GM19043 (cell line): Measurements from ENCODE around the gene ANO7.
A peak's percentile ranks its signal among the peaks of the same experiment; 100 is the strongest.

Source experiments
- ATAC-seq: cut with Tn5 transposase; IDR thresholded peaks from one replicate; pipeline ENCODE4 v1.9.1; 2021; ENCODE audit warnings: low read depth; ENCODE audit not compliant: unreplicated experiment

ANO7 gene, protein sequence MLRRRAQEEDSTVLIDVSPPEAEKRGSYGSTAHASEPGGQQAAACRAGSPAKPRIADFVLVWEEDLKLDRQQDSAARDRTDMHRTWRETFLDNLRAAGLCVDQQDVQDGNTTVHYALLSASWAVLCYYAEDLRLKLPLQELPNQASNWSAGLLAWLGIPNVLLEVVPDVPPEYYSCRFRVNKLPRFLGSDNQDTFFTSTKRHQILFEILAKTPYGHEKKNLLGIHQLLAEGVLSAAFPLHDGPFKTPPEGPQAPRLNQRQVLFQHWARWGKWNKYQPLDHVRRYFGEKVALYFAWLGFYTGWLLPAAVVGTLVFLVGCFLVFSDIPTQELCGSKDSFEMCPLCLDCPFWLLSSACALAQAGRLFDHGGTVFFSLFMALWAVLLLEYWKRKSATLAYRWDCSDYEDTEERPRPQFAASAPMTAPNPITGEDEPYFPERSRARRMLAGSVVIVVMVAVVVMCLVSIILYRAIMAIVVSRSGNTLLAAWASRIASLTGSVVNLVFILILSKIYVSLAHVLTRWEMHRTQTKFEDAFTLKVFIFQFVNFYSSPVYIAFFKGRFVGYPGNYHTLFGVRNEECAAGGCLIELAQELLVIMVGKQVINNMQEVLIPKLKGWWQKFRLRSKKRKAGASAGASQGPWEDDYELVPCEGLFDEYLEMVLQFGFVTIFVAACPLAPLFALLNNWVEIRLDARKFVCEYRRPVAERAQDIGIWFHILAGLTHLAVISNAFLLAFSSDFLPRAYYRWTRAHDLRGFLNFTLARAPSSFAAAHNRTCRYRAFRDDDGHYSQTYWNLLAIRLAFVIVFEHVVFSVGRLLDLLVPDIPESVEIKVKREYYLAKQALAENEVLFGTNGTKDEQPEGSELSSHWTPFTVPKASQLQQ

DNA sequence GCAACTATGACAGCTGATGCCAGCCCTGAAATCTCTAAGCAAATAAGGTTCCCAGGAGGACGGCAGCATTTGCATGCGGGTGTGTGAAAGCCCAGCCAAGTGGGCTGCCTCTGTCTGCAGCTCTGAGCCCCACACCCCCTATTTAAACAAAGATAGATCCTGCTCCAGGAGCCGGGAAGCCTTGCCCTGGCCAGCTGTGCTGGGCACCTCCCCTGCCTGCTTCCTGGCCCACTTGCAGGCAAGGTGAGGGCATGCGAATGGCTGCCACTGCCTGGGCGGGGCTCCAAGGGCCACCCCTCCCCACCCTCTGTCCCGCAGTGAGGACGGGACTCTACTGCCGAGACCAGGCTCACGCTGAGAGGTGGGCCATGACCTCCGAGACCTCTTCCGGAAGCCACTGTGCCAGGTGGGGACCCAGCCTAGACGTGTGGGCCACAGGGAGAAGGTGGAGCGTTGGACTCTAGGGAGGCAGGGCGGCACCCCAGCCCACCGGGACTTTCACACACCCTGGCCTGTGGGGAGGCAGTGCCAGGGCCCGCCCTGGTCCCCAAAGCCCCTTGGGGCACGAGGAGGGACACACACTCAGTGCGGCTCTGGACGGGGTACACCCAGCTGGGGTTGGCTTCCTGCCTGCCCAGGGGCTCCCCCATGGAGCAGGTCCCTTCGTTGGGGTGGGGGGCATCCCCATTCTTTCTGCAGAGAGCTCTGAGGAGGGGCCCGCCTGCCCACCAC lies at the start of gene ANO7:
TSS of gene ANO7 (plus strand) at position 317 of the 732 bp plus-strand sequence. CDS start 1,387 bp downstream, outside the sequence.
- ATAC-seq, result no peak

- ATAC-seq, result no peak
Observed at GRCh38 chr2:241139531-241140444, 48.7 kb upstream of the ANO7 start.

DNA sequence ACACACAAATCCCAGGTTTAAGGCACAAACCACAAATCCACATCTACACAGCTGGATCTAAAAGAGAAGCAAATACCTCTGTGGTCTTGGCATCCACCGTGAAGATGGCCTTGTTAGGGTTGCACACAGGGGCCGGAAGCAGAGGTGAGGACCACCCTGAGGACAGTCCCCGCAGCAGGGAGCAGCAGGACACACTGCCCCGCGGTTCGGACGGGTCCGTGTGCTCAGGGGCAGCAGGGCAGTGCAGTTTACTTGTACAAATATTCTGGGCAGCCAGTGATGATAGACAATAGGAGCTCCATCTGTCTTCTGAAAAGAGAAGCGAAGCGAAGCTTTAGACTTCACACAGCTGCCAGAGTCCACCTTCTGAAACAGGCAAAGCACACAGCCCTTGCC lies 48.0 kb upstream of the ANO7 start:
- ATAC-seq, result no peak

DNA sequence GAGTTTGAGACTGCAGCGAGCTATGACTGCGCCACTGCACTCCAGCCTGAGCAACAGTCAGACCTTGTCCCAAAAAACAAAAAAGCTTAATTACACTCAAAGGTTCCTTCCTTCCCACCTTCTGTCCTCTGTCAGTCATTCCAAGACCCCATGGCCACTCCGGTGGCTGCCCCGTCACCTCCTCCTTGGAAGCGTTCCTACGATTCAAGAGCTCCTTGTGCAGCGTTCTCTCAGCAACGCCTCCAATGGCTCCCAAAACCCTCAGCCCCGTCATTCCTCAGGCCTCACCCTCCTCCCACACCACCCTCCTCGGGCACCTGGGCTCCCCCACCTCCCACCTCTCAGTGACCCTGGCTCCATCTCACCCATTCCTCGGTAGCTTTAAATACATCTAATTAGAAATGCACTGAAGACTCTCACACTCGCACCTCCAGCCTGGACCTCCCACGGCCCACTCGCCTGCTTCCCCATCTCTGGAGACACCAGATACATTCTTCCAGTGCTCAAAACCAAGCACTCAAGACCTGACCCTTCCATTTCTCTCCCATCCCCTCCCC lies 47.2 kb upstream of the ANO7 start:
- ATAC-seq, result no peak

- ATAC-seq, result no peak
Observed at GRCh38 chr2:241142063-241142462, 46.4 kb upstream of the ANO7 start.

DNA sequence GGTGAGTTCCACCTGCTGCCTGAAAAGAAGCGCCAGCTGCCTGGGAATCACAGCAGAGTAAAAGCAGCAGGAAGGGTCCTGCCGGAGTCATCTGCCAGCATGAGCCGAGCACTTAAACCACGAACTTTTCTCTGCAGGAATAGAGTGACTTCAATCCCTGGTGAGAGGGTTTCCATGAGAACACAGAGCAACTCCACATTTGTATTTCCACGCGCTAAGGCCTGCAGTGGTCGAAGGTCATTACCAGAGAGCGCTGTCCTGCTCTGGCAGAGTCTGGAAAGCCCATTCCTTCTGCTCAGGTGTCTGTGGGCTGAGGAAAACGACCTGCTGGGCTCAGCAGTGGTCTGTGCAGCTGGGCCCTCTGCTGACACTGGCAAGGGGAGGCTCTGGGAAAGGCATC lies 45.9 kb upstream of the ANO7 start:
- ATAC-seq, result no peak

DNA sequence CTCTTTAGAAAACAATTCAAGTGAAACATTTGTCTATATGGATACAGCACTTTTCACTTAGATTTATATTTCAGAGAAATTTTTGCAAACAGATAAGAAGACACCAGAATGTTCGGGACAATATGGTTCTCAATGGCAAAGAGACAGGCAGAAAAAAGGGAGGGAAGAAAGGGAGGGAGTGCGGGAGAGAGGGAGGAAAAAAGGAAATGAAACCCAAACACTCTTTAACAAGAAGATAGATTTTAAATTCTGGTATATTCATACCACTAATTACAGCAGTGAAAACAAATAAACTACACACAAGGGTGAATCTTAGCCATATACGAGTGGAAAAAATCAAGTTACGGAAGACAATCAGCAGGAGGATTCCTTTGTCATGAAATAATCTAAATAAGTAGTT lies 42.2 kb upstream of the ANO7 start:
- no peak for ATAC-seq

DNA sequence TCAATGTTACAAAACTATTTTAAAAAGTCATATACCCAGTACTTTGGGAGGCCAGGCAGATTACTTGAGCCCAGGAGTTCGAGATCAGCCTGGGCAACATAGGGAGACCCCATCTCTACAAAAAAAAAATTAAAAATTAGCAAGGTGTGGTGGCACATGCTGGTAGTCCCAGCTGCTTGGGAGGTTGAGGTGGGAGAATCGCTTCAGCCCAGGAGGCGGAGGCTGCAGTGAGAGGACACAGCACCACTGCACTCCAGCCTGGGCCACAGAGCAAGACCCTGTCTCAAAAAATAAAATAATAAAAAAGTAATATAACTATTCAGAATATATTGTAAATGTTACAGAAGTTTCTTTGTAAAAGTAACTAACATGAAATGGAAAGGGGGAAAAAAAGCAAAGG lies 41.1 kb upstream of the ANO7 start:
- ATAC-seq, result no peak

DNA sequence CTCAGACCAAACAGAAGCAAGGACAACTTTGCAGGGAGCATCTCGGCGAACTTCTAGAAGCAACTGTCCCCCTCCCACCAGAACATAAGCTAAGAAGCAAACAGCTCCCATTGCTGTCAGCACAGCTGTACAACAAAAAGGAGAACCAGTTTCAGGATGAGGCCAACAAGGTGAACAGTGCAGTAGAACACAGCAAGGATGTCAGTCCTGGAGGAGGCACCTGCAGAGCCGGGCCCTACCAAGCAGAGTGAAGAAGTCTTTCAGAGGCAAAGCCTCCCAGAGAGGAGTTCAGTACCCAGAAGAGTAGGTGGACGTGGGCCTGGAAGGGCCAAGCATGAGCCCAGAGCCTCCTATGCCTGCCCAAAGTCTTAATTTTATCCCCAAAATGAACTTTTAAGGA lies 40.2 kb upstream of the ANO7 start:
- no peak for ATAC-seq

DNA sequence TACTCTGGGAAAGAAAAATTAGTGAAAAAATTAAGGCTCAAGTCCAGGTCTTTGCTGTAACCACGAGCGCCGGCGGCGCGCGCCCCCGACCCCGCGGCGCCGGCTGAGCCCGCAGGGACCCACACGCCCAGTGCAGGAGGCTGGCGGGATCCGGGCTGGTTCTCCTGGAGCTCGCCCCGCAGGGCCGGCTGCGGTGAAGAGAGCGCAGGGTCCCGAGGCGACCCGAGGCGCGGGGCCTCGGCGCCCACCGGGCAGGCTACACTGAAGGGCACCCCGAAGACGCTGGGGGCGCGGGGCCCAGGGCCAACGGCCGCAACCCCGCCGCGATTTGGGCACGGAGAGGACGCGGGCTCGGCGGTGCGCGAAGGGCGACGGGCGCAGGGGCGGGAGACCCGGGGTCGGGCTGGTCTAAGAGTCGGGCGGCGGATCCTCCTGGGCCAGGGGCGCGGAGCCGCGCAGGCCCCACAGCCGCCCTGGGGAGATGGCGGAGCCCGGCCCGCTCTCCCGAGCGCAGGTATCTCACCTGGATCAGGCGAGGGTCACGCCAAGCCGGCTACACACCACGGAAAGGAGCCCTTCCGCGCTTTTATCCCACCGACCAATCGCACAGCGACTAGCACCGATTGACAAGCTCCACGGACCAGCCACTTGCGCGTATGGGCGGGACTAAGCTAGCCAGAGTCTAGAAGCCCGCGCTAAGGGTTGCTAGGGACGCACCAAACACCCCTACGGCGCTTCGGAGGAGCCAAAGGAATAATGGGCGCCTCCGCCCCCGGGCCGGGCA lies 39.4 kb upstream of the ANO7 start, which contains the start of gene PASK:
TSS of gene PASK (minus strand) at position 582 of the 784 bp plus-strand sequence. CDS start 6,440 bp downstream, outside the sequence.
- peak; percentile 77 for ATAC-seq

DNA sequence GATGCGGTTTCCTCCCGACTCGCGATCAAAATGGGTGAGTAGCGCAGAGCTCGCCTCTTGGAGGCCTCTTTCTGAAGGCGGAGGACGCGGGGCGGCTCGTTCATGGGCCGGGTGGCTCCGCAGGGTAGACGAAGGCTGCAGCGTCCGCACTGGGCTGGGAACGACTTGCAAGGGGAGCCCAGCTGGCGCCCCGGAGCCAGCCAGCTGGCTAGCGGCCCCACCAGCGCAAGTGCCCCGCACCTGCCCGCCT lies 38.9 kb upstream of the ANO7 start:
- ATAC-seq, result peak; percentile 9

- ATAC-seq, result peak; percentile 68
Observed at GRCh38 chr2:241149925-241150659, 38.4 kb upstream of the ANO7 start, which contains the start of gene PPP1R7. TSS of gene PPP1R7 (plus strand) at chr2:241150467. CDS start at chr2:241150496, 29 bp downstream.

- no peak for ATAC-seq
Observed at GRCh38 chr2:241150660-241151530, 37.6 kb upstream of the ANO7 start.

DNA sequence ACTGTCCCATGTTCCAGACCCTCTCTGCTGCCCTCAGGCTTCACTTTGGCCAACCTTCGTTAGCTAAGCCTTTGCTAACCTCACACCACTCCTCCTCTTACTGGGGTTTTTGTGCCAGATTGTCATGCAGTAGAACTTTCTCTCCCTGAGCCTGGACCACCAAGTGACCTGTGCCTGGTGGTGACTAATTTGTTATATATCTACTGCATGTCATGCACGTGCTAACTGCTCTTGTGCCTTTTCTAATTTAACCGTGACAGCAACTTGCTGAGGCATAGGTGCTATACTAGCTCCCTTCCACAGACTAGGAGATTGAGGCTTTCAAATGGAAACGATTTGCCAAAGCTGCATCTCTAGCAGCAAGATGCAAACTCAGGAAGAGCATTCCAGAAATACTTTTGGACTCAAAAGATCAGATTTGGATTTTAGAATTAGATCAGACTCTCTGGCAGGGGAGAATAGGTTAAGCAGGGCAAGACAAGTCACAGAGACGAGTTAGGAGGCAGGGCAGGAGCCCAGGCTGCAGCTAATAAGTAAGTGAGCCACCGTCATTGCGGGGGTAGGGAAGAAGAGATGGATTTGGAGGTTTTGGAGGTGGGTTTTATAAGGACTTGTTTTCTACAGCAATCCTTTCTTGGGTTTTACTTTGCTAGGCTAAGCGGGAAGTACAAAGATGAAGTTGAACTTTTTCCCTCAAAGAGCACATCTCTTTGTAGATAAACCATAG lies 36.4 kb upstream of the ANO7 start:
- ATAC-seq, result no peak

DNA sequence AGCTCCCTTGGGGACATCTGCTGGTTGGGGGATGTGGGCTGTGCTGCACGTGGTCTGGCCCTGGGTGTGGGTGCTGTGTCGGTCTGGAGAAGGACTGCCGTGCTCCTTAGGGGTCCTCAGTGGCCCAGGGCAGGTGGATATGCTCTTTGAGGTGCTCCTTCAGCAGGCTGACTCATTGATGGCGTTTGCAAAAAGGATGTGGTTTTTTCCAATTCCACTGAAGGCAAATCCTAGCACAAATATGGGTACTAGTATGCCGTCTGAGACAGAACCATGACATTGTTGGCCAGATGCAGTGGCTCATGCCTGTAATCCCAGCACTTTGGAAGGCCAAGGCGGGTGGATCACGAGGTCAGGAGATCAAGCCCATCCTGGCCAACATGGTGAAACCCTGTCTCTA lies 34.9 kb upstream of the ANO7 start:
- ATAC-seq, result no peak

DNA sequence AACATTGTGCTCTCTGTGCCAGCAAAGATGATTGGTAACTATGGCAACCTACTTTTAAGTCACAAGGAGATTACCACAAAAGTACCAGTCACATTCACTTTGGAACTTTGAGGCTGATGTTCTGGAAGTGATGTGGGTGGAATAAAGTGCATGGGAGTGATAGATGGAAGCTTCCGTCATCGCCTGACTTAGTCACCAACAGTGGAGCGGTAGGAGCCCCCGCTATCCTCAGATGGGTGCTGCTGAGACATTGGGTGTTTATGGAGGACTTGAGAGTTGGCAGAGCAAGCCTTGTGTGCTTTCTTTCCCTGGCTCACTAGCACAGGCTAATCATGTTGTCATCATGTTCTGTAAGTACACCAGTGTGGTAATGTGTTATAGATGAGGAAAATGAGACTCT lies 33.6 kb upstream of the ANO7 start:
- ATAC-seq, result no peak

DNA sequence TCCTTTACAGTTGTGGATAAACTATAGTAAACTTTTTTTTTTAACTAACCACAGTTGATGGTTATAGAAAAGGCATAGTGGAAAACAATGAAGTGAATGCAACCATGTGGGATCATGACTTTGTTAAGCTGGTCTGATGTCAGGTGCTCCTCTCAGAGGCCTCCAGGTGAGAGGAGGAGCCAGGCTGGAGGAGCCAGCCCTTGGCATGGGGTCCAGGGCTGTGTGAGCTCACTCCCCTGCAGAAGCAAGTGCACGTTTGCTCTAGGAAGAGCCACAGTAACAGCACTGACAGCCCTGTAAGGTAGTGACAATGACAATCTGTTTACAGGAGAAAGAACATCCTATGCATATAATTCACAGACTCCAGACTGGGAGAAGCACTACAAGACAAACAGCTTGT lies 32.5 kb upstream of the ANO7 start:
- no peak for ATAC-seq
